ENCODE results near the gene AIP.
A peak's percentile ranks its signal among the peaks of the same experiment; 100 is the strongest.

- TF ChIP-seq POLR2A (IDR thresholded peaks at IDR 0.05) (peak; percentile 44), POLR2AphosphoS5 (IDR thresholded peaks at IDR 0.05) (peak; percentile 10 to 25 (median 22))
Measured at GRCh38 chr11:67507864-67508485, 25.1 kb downstream of the AIP start, which contains the start of gene CDK2AP2.
